ENCODE results near the gene DNAI4. TPM values are rescaled to one million over a fixed set of nuclear protein-coding genes. Genes with fewer than 3 reads are reported as not detected.
A peak's percentile ranks its signal among the peaks of the same experiment; 100 is the strongest.

The DNAI4 gene
- total and polyA plus RNA-seq, 9 of the 15 experiments (the other 6 are each of a cell fraction or from before 2014, with no cell fraction given): 0.57 to 4.8 (median 2.6) TPM; not detected in 1

GRCh38 chr1:66777831-66778230 is 146.8 kb downstream of the DNAI4 start:
- H3K27ac ChIP-seq (ENCODE audit: extremely low read depth, low read depth, low read length): no peak overlapping the region
- H4K20me1 ChIP-seq (replicated peaks; ENCODE audit: control insufficient read depth, insufficient read depth, low read length): no peaks in the 10 kb centered on the region
- H3K79me2 ChIP-seq (ENCODE audit: control insufficient read depth, insufficient read depth, low read length): no peaks in the 10 kb centered on the region
- ATAC-seq (no peak), FAIRE-seq (no peak), DNase-seq (ENCODE audit: extremely low read depth in 1 of 4, low spot score in 3 of 4) (no peak)
- no peaks in the 10 kb centered on the region; a peak in 1 of 5 replicates for H3K4me1 ChIP-seq (replicated peaks in 1 of 2; ENCODE audit: control insufficient read depth in 2 of 2, insufficient read depth in 2 of 2, low read length in 2 of 2)
- H2AFZ ChIP-seq (ENCODE audit: low read depth, low read length): 0 out of 2 replicates have a peak overlapping the region, but pooled peaks have one; percentile 20
- in situ Hi-C loops (cut with MboI) (no loop called here), intact Hi-C loops (cut with micrococcal nuclease) (no loop called here)
- no peaks in the 10 kb centered on the region for H3K36me3 ChIP-seq (ENCODE audit: control insufficient read depth, insufficient read depth, low read length)
- H3K9me1 ChIP-seq (ENCODE audit: control insufficient read depth, insufficient read depth, low read length): no peaks in the 10 kb centered on the region
- H3K4me2 ChIP-seq (ENCODE audit: insufficient read depth, low read length): no peak overlapping the region
- TF ChIP-seq ZNF316 (IDR thresholded peaks at IDR 0.05) (0 out of 2 replicates have a peak, but pooled peaks have one; percentile 11), CBFA2T2 (conservative IDR thresholded peaks at IDR 0.05) (no peak)
- no peak overlapping the region for H3K4me3 ChIP-seq
- H3K27me3 ChIP-seq (ENCODE audit: control insufficient read depth in 2 of 2, insufficient read depth in 2 of 2, low read length in 2 of 2): no peaks in the 10 kb centered on the region
- 17% methylated on average over 3 of the region's 3 CpGs for WGBS (ENCODE audit: insufficient coverage, low coverage, missing lambda C conversion rate)
- no peak overlapping the region for H3K9ac ChIP-seq (ENCODE audit: insufficient read depth in 1 of 2, low read depth in 2 of 2, low read length in 2 of 2)
- no TSS peak for BruUV-seq (replicated peaks)
- POLR2A ChIA-PET: interaction anchor here (1.1 to 1.8 kb wide), 3 partner anchors 9 to 19 kb away, joined by 3 to 4 read pairs (median 3); no protein-coding TSS in a partner anchor
- CTCF ChIA-PET (ENCODE audit: low intra/inter-chr PET ratio): no interaction called here
- H3K9me3 ChIP-seq (replicated peaks; ENCODE audit: control insufficient read depth, insufficient read depth, low read depth, low read length): no peaks in the 10 kb centered on the region

GRCh38 chr1:66775646-66776045 is 149.0 kb downstream of the DNAI4 start:
- BruUV-seq (replicated peaks): no TSS peak
- WGBS (ENCODE audit: insufficient coverage, low coverage, missing lambda C conversion rate): 32% methylated on average over 3 of the region's 3 CpGs
- Histone ChIP-seq H2AFZ (ENCODE audit: low read depth, low read length) (no peak overlapping the region), H3K9ac (ENCODE audit: insufficient read depth in 1 of 2, low read depth in 2 of 2, low read length in 2 of 2) (no peak overlapping the region), H3K4me1 (replicated peaks in 1 of 2; ENCODE audit: control insufficient read depth in 2 of 2, insufficient read depth in 2 of 2, low read length in 2 of 2) (no peaks in the 10 kb centered on the region; a peak in 2 of 5 replicates), H3K9me3 (replicated peaks; ENCODE audit: control insufficient read depth, insufficient read depth, low read depth, low read length) (no peaks in the 10 kb centered on the region), H4K20me1 (replicated peaks; ENCODE audit: control insufficient read depth, insufficient read depth, low read length) (no peaks in the 10 kb centered on the region), H3K9me1 (ENCODE audit: control insufficient read depth, insufficient read depth, low read length) (no peaks in the 10 kb centered on the region), H3K27me3 (ENCODE audit: control insufficient read depth in 2 of 2, insufficient read depth in 2 of 2, low read length in 2 of 2) (no peaks in the 10 kb centered on the region), H3K4me2 (ENCODE audit: insufficient read depth, low read length) (no peak overlapping the region), H3K36me3 (ENCODE audit: control insufficient read depth, insufficient read depth, low read length) (no peaks in the 10 kb centered on the region), H3K4me3 (no peak overlapping the region), H3K27ac (ENCODE audit: extremely low read depth, low read depth, low read length) (no peak overlapping the region), H3K79me2 (ENCODE audit: control insufficient read depth, insufficient read depth, low read length) (no peaks in the 10 kb centered on the region)
- in situ Hi-C loops (cut with MboI): no loop called here
- no peak for FAIRE-seq
- POLR2A ChIA-PET: no interaction called here
- CTCF ChIA-PET (ENCODE audit: low intra/inter-chr PET ratio): no interaction called here
- intact Hi-C loops (cut with micrococcal nuclease): no loop called here
- DNase-seq (ENCODE audit: extremely low read depth in 1 of 4, low spot score in 3 of 4): no peak
- TF ChIP-seq BMI1 (IDR thresholded peaks at IDR 0.05; ENCODE audit: low read length) (no peak), ZBTB33 (CRISPR knock-in tag; IDR thresholded peaks at IDR 0.05) (peak; percentile 82)
- peak; percentile 57; the same call in 2 of the 3 replicates for ATAC-seq
